Gastroesophageal sphincter (tissue), 3 donors: Measurements from ENCODE around the gene CAV1.

Experiments used
- CTCF ChIP-seq, 4 experiments: fragments of 200-600 bp in 2 of 4; fragments of 450-650 bp in 2 of 4; sonication (generic) in 1 of 4; IDR thresholded peaks; one replicate each; pipeline ENCODE4 v1.5.1; 2017 to 2019; ENCODE audit warnings: antibody characterized with exemption in 4 of 4, mild to moderate bottlenecking in 2 of 4, moderate library complexity in 2 of 4
- EP300 ChIP-seq: sonication (generic); formaldehyde crosslinking; IDR thresholded peaks from one replicate; pipeline ENCODE4 v1.6.1; 2017; ENCODE audit warnings: antibody characterized with exemption, mild to moderate bottlenecking
- POLR2A ChIP-seq, 2 donors: fragments of 450-650 bp; IDR thresholded peaks; one replicate each; pipeline ENCODE4 v1.6.1; 2017; ENCODE audit warnings: antibody characterized with exemption in 2 of 2, mild to moderate bottlenecking in 2 of 2, moderate library complexity in 1 of 2

- TF ChIP-seq CTCF (IDR thresholded peaks at IDR 0.05) (no peak), EP300 (no peak), POLR2A (IDR thresholded peaks at IDR 0.05) (no peak)
Measured at GRCh38 chr7:116515584-116515983, 9.3 kb upstream of the CAV1 start.
